LNCAP (cell line): Measurements from ENCODE around the gene SPHK2.

Source experiments
- TF ChIP-seq, protein P1 (sequence below): fragments of 450-650 bp; IDR thresholded peaks from 2 replicates; pipeline ENCODE4 v1.5.1; 2017; ENCODE audit warnings: mild to moderate bottlenecking

The SPHK2 gene

DNA sequence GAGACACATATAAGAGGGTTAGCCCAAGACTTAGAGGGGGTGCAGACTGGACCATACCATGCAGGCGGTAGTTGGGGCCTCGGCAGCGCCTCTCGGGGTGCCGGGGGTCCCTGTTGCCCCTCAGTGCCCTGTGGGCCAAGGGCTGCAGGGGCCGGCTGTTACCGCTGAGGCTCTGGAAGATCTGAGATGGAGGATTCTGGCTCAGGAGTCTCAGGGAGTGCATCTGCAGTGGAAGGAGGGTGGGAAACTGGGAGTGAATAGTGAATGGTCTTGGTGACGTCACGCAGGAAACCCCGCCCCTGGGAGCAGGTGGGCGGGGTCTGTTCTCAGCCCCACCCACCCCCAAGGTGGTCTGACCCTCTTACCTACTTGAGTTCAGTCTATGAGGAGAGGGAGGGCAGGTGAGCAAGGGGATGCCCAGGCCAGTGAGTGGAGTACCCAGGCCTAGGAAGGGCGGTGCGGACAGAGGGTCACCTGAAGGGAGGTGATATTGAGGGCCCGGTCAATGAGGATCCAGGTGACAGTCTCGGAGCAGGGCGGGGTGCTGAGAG, 19.6 kb downstream of the SPHK2 start:
- TF ChIP-seq, protein P1, sequence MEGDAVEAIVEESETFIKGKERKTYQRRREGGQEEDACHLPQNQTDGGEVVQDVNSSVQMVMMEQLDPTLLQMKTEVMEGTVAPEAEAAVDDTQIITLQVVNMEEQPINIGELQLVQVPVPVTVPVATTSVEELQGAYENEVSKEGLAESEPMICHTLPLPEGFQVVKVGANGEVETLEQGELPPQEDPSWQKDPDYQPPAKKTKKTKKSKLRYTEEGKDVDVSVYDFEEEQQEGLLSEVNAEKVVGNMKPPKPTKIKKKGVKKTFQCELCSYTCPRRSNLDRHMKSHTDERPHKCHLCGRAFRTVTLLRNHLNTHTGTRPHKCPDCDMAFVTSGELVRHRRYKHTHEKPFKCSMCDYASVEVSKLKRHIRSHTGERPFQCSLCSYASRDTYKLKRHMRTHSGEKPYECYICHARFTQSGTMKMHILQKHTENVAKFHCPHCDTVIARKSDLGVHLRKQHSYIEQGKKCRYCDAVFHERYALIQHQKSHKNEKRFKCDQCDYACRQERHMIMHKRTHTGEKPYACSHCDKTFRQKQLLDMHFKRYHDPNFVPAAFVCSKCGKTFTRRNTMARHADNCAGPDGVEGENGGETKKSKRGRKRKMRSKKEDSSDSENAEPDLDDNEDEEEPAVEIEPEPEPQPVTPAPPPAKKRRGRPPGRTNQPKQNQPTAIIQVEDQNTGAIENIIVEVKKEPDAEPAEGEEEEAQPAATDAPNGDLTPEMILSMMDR, result no peak

DNA sequence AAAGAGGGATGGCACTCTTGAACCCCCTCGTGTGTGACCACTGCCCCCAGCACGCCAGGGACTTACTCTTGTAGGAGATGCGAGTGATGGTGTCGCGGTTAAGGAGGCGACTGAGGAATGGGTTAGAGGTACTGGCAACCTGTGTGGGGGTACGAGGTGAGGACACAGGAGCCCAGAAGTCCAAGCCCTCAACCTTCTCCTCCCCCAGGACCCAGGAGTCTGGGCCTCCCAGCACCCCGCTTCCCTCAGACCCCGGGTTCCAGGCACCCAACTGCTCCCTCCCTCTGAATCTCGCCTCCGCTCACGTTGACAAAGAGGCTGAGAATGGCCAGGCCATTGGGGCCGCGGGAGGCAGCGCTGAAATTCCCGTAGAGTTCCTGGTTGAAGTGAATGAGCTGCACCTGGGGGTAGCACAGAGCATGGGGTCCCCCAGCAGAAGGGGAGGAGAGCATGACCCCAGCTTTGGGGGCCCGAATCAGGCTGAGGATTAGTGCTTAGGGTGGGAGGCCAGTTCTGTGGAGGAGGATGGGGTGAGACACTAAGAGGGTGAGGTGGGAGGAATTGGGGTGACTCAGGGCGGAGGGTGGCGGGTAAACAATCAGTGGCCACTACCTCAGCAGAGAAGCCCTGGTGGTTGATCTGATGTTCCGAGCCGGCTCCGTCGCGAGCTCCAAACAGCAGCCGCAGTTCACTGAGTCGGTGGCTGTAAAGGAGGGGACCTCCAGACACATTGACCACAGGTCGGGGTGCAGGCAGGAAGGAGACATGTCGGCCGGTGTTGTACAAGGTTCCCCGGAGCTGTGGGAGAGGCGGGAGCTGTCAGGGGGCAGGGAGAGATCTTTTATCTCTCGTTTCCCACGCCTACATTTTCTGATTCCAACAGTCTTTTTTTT, 20.4 kb downstream of the SPHK2 start:
- TF ChIP-seq, protein P1, result no peak

DNA sequence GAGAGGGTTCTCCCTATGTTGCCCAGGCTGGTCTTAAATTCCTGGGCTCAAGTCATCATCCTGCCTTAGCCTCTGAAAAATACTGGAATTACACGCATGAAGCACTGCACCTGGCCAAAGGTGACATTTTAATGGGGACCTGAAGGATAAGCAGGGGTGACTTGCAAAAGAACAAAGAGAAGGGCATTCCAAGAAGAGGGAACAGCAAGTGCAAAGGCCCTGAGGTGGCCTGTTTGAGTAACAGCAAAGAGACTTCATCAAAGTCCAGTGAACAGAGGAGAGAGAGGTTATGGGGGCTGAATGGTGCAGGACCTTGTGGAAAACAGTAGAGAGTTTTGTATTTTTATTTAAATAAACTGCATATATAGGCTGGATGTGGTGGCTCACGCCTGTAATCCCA, 22.5 kb downstream of the SPHK2 start:
- TF ChIP-seq, protein P1, result no peak

DNA sequence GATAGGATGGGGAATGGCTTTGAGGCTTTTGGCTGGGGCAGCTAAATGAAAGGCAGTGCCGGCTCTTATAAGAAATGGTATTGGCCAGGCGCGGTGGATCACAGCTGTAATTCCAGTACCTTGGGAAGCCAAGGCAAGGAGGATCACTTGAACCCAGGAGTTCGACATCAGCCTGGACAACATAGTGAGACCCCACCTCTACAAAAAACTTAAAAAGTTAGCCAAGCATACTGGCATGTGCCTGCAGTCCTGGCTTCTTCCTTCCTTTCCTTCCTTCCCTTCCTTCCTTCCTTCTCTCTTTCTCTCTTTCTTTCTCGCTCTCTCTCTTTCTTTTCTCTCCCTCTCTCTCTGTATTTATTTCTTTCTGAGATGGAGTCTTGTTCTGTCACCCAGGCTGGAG, 23.6 kb downstream of the SPHK2 start:
- TF ChIP-seq, protein P1, result no peak

DNA sequence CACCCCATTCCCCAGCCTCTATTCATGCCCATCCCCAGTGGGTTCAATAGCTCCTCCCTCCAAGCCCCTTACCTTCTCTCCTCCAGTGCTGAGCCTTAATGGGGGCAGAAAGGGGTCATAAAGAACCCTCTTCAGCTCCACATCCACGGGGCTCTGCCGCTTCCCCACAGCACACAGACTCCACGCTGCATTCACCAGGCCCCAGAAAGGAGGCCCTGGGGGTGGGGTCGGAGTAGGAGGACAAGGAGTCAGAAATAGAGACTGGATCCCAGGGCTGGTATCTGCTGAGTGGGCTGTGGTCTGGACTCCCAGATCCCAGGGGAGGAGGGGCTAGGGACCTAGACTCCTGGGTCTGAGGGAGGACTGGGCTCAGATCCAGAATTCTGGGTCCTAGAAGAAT, 25.0 kb downstream of the SPHK2 start:
- TF ChIP-seq, protein P1, result no peak

- TF ChIP-seq, protein P1, result no peak
These were observed 25.7 kb downstream of the SPHK2 start for GRCh38 chr19:48644839-48645619.

DNA sequence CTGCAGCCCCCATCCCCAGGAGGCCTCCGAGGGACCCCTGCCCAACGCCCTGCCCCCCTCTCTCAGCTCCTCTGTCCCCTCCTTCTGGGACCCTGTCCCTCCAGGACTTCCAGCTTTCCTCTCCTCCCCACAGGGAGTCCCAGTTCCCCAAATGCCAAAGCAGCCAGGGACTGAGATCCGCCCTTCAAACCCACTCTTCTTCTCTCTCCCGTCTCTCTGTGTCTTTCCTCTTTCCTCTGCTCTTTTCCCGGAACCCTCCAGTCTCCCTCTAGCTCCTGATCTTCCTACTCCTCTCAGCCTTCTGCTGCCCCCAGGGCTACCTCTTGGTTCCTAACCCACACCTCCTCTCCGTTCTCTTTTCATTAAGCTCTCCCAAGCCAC, 26.3 kb downstream of the SPHK2 start:
- TF ChIP-seq, protein P1, result no peak
